Dendritic cell treated with granulocyte-macrophage colony-stimulating factor and Interleukin-4, amounts not matched to agents 40 ng/mL and 50 ng/mL, for 4 days (primary cell): ENCODE results near the gene NDEL1.
A peak's percentile ranks its signal among the peaks of the same experiment; 100 is the strongest.
"Not testable (repeated sequence)": the region's sequence is repeated elsewhere in the genome, so short reads cannot be mapped to it uniquely, and the experiment has no call there.

ENCODE experiments used
- H3K27ac Mint-ChIP-seq: one replicate; pipeline ENCODE4 v1.8.0; 2022; ENCODE audit warnings: mild to moderate bottlenecking, mixed read lengths
- H3K27me3 Mint-ChIP-seq: one replicate; pipeline ENCODE4 v1.8.0; 2022; ENCODE audit warnings: mild to moderate bottlenecking, mixed read lengths
- H3K36me3 Mint-ChIP-seq: one replicate; pipeline ENCODE4 v1.8.0; 2022; ENCODE audit warnings: low read depth, mixed read lengths
- H3K4me1 Mint-ChIP-seq: one replicate; pipeline ENCODE4 v1.8.0; 2022; ENCODE audit warnings: low read depth, mixed read lengths
- H3K4me3 Mint-ChIP-seq: one replicate; pipeline ENCODE4 v1.8.0; 2022; ENCODE audit warnings: mild to moderate bottlenecking, moderate library complexity, mixed read lengths
- H3K9me3 Mint-ChIP-seq: one replicate; pipeline ENCODE4 v1.8.0; 2022; ENCODE audit warnings: mixed read lengths
- intact Hi-C: fragments of 100-400 bp; cut with micrococcal nuclease; formaldehyde crosslinking; loops from one replicate; pipeline ENCODE4 v1.15.0; 2022

NDEL1 gene, protein sequence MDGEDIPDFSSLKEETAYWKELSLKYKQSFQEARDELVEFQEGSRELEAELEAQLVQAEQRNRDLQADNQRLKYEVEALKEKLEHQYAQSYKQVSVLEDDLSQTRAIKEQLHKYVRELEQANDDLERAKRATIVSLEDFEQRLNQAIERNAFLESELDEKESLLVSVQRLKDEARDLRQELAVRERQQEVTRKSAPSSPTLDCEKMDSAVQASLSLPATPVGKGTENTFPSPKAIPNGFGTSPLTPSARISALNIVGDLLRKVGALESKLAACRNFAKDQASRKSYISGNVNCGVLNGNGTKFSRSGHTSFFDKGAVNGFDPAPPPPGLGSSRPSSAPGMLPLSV

DNA sequence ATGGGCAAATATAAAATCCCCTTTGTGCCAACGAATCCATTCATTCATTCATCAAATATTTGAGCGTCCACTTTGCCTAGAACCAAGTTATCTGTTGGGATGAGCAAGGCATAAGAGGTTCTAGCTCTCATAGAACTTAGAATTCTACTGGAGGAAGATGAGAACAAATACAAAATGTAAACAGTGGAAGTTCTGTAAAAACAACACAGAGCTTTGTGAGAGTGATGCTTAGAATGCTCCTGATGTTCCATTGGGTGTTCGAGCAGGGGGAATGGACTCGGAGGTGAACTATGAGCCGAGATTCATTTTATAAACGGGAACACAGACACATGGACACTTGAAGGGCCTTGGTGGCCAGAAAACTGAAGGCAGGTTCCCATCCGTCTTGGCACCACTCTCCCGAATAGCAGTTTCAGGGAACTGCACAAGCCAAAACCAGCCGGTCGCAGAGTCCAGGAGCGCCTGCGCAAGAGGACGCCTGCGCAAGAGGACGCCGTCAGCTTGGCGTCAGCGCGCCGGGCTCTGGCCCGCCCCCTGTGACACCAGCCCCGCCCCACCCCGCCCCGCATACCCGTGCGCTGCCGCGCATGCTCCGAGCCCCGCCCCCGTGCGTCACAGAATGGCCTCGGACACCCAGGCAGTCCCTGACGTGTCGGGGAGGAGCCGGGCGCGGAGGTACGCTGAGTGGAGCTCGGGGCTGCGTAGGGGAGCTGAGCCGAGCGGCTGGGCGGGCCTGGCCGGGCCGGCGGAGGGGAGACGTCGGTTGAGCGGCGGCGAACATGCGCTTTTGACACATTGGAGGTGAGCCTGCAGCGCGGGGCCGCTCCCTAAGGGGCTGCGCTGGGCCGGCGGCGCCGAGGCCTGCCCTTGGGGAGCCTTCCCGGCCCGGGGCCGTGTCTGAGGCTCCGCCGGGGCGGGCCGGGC lies at the start of gene NDEL1:
NDEL1 (plus strand) TSS at position 640 of the 924 bp plus-strand sequence. CDS start 8,388 bp downstream, outside the sequence.
- intact Hi-C loops = loop anchor here (2.0 kb wide), 2 partner anchors 25 to 53 kb away; partner anchors contain the start of gene RPL26
- Mint-ChIP-seq H3K36me3 (peaks cover 36% of the 10 kb centered on the region), H3K27ac (peak within 1 kb of the TSS; percentile 94), H3K4me3 (peak within 1 kb of the TSS; percentile 93), H3K27me3 (no peaks in the 10 kb centered on the region), H3K9me3 (no peaks in the 10 kb centered on the region), H3K4me1 (peaks cover 14% of the 10 kb centered on the region)

- H3K4me3 Mint-ChIP-seq = no peak overlapping the region
- H3K9me3 Mint-ChIP-seq = no peaks in the 10 kb centered on the region
- peaks cover 15% of the 10 kb centered on the region for H3K36me3 Mint-ChIP-seq
- H3K27ac Mint-ChIP-seq = no peak overlapping the region
- peaks cover under 1% of the 10 kb centered on the region for H3K27me3 Mint-ChIP-seq
- peaks cover 19% of the 10 kb centered on the region for H3K4me1 Mint-ChIP-seq
- intact Hi-C loops = no loop called here
These were observed 48.8 kb upstream of the NDEL1 start for GRCh38 chr17:8386841-8387240.

DNA sequence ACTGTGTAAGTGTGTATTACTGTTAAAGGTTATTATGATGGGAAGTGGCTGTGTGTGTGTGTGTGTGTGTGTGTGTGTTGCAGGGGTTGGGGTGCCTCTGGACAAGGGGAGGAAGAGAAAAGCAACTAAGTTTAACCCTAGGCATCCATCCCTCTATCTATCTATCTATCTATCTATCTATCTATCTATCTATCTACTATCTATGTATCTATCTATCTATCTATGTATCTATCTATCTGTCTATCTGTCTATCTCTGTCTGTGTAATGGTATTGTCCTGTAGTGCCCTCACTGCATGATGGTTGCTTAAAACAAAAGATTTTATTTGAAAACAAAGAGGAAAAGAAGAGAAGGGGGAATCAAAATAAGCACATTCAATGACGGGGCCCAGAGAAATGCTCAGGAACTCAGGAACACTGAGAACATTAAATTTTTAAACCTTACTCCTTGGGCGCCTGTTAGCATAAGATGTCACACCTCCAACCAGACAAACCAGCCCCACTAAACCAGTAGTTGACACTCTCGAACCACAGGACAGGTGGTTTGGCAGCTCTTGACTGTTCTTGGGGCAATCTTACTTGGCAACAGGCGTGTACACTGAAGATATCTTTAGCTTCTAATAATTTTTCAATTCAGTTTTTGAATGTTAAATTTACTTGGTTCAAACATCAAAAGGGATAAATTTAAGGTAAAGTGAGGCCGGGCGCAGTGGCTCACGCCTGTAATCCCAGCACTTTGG lies 47.6 kb upstream of the NDEL1 start:
- H3K27ac Mint-ChIP-seq = no peak overlapping the region
- intact Hi-C loops = no loop called here
- H3K4me1 Mint-ChIP-seq = peaks cover 19% of the 10 kb centered on the region
- H3K27me3 Mint-ChIP-seq = peaks cover 2% of the 10 kb centered on the region
- peaks cover 3% of the 10 kb centered on the region for H3K36me3 Mint-ChIP-seq
- H3K9me3 Mint-ChIP-seq = no peaks in the 10 kb centered on the region
- no peak overlapping the region for H3K4me3 Mint-ChIP-seq

DNA sequence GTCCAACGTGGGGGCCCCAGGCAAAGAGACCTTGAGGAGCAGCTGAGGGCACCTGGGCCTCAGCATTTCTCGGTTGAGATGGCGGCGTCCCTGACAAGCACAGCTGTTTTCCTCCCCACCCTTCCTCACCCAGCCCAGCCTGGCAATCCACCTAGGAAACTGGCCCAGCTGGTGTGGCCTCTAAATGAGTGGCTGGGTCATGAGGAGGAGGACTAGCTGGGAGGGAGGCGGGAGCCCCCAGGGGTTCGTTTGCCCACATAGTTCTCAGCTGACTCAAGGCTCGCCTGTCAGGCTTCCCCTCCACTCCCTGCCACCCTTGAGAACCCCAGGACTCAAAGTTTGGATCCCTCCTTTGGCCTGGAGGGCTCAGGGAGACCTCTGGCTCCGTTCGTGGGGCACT lies 44.0 kb upstream of the NDEL1 start:
- peaks cover 6% of the 10 kb centered on the region for H3K4me1 Mint-ChIP-seq
- no peak overlapping the region for H3K4me3 Mint-ChIP-seq
- intact Hi-C loops = no loop called here
- peaks cover 21% of the 10 kb centered on the region for H3K27me3 Mint-ChIP-seq
- no peaks in the 10 kb centered on the region for H3K36me3 Mint-ChIP-seq
- H3K27ac Mint-ChIP-seq = no peak overlapping the region
- no peaks in the 10 kb centered on the region for H3K9me3 Mint-ChIP-seq

DNA sequence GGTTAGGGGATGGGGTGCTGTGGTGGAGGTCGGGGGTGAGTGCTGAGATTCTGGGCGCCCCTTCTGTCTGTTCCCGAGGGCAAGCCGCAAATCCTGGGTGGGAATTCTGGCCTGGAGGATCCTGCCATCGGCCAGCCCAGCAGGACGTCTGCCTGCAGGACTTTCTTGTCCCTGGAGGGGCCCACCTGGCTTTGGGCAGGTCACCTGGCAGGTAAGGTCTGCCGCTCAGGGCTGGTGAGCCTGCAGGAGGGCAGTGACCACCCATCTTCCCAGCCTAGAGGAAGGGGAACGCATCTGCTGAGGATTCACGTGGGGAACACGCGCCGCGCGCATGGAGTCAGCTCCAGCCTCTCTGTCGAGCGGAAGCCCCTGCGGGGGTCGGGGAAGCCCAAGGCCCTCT lies 43.4 kb upstream of the NDEL1 start:
- Mint-ChIP-seq H3K27me3 (peaks cover 22% of the 10 kb centered on the region), H3K4me3 (no peak overlapping the region), H3K36me3 (no peaks in the 10 kb centered on the region), H3K27ac (no peak overlapping the region), H3K4me1 (peaks cover 6% of the 10 kb centered on the region), H3K9me3 (no peaks in the 10 kb centered on the region)
- intact Hi-C loops = no loop called here

DNA sequence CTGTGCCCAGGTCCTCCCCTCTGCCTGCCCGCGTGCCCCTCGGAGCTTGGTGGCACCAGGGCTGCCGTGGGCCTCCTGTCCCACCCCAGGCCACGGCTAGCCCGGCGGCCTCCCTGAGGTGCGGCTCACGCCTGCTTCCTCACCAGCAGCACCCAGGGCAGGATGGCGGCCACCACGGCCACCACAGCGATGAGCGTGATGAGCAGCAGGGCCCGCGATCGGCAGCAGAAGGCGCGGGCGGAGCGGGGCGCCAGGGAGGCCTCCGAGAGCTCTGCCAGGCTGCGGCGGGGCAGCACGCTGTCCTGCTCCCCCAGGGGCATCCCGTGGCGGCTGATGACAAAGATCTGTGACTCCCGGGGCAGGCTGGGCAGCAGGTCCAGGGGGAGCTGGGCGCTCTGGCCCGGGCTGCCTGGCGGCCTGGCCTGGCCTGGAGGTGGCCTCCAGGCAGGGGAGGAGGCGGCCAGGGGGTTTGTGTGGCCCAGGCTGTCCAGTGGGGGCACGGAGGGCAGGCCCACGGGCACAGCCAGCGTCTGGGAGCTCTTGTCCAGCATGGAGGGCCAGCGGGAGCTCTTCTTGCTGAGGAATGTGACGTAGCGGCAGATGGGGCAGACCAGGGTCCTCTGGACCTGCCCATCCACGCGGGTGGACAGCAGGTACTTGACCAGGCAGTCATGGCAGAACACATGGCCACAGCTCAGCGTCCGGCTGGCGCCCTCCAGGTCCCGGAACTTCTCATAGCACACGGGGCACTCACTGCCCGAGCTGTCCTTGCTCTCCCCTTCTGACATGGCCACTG lies 42.8 kb upstream of the NDEL1 start:
- Mint-ChIP-seq H3K36me3 (no peaks in the 10 kb centered on the region), H3K9me3 (no peaks in the 10 kb centered on the region), H3K27ac (no peak overlapping the region), H3K4me3 (no peak overlapping the region), H3K27me3 (peaks cover 27% of the 10 kb centered on the region), H3K4me1 (peaks cover 6% of the 10 kb centered on the region)
- intact Hi-C loops = no loop called here

GRCh38 chr17:8393470-8394231 lies 42.0 kb upstream of the NDEL1 start:
- no peak overlapping the region for H3K4me3 Mint-ChIP-seq
- no peaks in the 10 kb centered on the region for H3K36me3 Mint-ChIP-seq
- H3K4me1 Mint-ChIP-seq = peaks cover 6% of the 10 kb centered on the region
- peaks cover 29% of the 10 kb centered on the region for H3K27me3 Mint-ChIP-seq
- intact Hi-C loops = no loop called here
- H3K27ac Mint-ChIP-seq = no peak overlapping the region
- no peaks in the 10 kb centered on the region for H3K9me3 Mint-ChIP-seq

DNA sequence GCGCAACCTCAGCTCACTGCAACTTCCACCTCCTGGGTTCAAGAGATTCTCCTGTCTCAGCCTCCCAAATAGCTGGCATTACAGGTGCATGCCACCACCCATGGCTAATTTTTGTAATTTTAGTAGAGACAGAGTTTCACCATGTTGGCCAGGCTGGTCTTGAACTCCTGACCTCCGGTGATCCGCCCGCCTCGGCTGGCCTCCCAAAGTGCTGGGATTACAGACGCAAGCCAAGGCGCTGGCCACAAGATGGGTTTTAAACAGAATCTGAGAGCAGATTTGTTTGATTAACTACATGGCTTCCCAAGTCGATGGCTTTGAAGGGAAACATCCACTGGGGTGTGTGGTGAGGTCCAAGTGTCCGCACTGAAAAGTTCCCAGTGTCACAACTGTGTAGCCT lies 41.2 kb upstream of the NDEL1 start:
- H3K36me3 Mint-ChIP-seq, H3K9me3 Mint-ChIP-seq, H3K27ac Mint-ChIP-seq, intact Hi-C loops, H3K4me3 Mint-ChIP-seq, H3K4me1 Mint-ChIP-seq: not testable (repeated sequence)
- peaks cover 31% of the 10 kb centered on the region for H3K27me3 Mint-ChIP-seq

GRCh38 chr17:8397636-8398035 lies 38.0 kb upstream of the NDEL1 start, which contains the start of gene RNF222:
Gene RNF222, minus strand, starts transcription at chr17:8397827. Its CDS starts 4,366 bp downstream, at chr17:8393461.
- H3K36me3 Mint-ChIP-seq = no peaks in the 10 kb centered on the region
- no peak within 1 kb of the TSS for H3K4me3 Mint-ChIP-seq
- no peaks in the 10 kb centered on the region for H3K9me3 Mint-ChIP-seq
- intact Hi-C loops = no loop called here
- peaks cover 32% of the 10 kb centered on the region for H3K27me3 Mint-ChIP-seq
- H3K4me1 Mint-ChIP-seq = peaks cover 6% of the 10 kb centered on the region
- no peak within 1 kb of the TSS for H3K27ac Mint-ChIP-seq

- intact Hi-C loops = no loop called here
- no peaks in the 10 kb centered on the region for H3K36me3 Mint-ChIP-seq
These were observed 36.7 kb upstream of the NDEL1 start for GRCh38 chr17:8398980-8399379.

DNA sequence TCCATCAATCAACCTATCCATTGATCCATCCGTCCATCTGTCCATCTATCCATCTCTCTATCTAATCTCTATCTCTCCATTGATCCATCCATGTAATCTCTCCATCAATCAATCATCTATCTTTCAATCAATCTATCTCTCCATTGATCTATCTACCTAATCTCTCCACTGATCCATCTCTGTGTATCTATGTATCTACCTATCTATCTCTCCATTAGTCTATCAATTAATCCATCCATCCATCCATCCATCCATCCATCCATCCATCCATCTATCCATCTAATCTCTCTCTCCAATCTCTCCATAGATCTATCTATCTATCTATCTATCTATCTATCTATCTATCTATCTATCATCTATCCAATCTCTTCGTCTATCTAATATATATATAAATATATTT lies 34.6 kb upstream of the NDEL1 start:
- Mint-ChIP-seq H3K9me3 (no peaks in the 10 kb centered on the region), H3K4me3 (no peak overlapping the region), H3K27ac (no peak overlapping the region), H3K27me3 (peaks cover 17% of the 10 kb centered on the region), H3K4me1 (no peaks in the 10 kb centered on the region), H3K36me3 (no peaks in the 10 kb centered on the region)
- intact Hi-C loops = no loop called here

More at GRCh38 chr17:8398980-8399379, 36.7 kb upstream of the NDEL1 start:
- Mint-ChIP-seq H3K4me3 (no peak overlapping the region), H3K27ac (no peak overlapping the region), H3K27me3 (peaks cover 29% of the 10 kb centered on the region), H3K9me3 (no peaks in the 10 kb centered on the region), H3K4me1 (no peaks in the 10 kb centered on the region)

DNA sequence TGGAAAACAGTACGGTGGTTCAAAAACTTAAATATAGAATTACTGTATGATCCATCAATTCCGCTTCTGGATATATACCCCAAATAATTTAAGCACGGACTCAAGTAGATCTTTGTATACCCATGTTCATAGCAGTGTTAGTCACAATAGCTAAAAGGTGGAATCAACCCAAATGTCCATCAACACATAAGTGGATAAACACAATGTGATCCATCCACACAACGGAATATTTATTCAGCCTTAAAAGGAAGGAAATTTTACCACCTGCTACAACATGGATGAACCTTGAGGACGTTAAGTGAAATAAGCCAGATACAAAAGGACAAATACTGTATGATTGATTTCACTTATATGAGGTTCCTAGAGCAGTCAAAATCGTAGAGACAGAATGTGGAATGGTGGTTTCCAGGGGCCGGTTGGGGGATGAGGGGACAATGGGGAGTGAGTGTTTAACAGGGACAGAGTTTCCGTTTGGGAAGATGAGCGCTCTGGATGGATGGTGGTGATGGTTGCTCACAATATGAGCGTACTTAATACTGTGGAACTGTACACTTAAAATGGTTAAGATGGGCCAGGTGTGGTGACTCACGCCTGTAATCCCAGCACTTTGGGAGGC lies 32.7 kb upstream of the NDEL1 start:
- intact Hi-C loops = no loop called here
- Mint-ChIP-seq H3K4me1 (peaks cover under 1% of the 10 kb centered on the region), H3K27me3 (peaks cover 6% of the 10 kb centered on the region), H3K27ac (no peak overlapping the region), H3K36me3 (no peaks in the 10 kb centered on the region), H3K4me3 (no peak overlapping the region), H3K9me3 (no peaks in the 10 kb centered on the region)
